Stromal cell of bone marrow (primary cell): ENCODE data around the gene IGF2BP2.
"Not testable (repeated sequence)": the region's sequence is repeated elsewhere in the genome, so short reads cannot be mapped to it uniquely, and the experiment has no call there.

ENCODE experiments used
- DNase-seq: peaks from one replicate; pipeline ENCODE4 v3.0.0-alpha.2; 2012; ENCODE audit warnings: low read depth

The IGF2BP2 gene

DNA sequence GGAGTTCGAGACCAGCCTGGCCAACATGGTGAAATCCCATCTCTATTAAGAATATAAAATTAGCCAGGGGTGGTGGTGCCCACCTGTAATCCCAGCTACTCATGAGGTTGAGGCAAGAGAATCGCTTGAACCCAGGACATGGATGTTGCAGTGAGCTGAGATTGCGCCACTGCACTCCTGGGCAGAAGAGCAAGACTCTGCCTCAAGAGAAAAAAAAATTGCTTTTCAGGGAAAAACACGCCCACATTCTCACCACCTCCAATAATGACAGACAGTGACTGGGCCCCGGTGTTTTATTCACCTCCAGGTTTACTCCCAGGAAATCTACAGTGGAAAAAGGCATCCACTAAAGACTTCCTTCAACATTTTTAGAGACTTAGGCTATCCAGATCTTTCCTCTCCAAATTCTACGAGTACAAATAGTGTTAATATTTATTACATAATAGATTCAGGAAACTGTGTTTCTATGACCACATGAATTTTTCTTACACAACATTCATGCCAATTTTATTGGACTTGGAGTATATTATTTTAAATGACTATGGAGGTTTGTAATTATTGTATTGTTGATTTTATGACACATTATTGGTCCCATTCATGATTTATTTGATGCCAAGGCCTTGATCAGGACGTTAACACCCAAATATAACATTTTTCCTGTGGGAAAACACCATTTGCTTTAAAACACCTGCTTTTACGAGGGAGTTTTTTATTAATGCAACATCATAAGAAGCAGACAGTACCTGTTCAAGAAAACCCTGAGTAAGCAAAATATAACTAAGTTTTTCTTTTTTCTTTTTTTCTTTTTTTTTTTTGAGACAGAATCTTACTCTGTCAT, 26.6 kb downstream of the IGF2BP2 start:
- no peak for DNase-seq

DNA sequence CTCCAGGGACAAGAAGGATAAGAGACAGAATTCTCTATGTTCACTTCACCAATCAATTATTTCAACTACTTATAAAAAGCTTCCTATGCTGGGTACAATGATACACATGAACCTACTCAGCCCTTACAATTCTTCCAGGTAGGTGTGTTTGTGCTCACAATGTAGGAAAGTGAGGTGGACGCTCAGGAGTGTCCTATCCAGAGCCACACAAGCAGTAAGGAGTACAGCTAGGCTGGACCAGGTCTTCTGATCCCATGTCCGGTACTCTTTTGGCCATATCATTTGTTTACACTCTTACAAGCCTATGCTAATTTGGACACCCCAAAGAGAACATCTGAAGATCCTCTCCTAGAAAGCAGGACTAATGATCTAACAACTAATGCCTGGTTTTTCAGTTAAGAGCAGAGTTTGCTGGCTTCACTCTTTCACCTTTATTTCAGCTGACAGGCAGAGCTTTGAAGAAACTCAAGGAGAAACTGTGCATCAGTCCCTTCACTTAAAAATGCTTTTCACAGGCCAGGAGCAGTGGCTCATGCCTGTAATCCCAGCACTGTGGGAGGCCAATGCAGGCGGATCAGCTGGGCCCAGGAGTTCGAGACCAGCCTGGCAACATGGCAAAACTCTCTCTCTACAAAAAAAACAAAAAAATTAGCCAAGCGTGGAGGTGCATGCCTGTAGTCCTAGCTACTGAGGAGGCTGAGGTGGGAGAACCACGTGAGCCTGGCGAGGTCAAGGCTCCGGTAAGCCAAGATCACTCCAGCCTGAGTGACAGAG, 27.5 kb downstream of the IGF2BP2 start:
- no peak for DNase-seq

DNA sequence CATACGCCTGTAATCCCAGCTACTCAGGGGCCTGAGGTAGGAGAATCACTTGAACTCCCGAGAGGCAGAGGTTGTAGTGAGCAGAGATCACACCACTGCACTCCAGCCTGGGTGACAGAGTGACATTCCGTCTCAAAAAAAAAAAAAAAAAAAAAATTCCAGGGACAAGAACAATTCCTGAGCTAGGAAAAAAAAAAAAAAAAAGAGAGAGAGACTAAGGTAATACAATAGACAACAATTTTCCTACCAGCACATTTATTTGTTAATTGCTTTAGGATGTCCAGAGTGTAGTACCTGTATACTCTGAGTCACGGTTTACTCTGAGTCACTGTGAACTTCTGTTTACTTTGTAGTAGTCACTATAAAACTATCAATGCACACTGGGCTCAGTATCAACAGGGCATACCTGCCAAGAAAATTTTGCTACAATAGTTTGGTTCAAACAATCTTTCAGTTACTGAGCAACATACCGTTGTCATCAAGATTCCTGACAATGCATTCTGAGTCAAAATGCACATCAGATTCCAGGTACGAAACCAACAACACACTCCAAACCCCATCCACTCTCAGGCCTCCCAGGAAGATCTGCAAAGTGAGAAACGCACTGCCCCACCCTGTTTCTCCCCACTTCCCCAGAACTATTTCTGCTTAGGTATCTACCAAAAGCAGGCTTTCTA, 28.3 kb downstream of the IGF2BP2 start:
- DNase-seq, result no peak

DNA sequence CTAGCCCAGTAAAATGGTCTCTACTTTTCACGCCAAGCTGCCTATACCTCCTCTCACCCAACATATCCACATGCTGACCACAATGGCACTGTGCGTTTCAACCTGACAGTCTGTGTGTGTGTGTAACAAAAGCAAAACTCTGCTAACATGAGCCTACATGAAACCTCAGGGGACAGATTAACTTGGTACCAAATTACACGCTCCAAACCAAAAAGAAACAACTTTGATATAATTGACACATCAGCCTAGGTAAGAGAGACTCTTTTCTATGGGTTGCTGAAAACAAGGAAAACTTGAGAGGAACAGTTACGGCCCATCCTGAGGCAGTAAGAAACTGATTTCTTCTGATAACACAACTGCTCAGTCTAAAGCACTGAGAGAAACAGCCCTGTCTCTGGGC, 31.5 kb downstream of the IGF2BP2 start:
- DNase-seq, result no peak

DNA sequence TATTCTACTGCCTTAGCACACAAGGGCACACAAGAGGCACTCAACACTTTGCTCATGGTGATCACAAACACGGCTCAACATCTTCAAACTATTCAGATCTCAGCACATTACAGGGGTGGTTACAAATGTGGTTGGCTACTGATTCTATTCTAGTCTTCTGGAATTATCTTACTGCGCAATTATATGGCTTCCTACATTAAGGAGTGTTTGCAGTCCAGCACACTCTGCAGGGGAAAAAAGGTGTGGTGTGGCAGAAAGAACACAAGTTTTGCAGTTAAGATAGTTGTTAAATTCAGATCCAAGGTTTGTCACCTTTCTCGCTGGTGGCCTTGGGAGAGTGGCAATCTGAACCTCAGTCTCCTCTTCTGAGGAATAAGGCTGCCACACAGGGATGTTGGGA, 31.9 kb downstream of the IGF2BP2 start:
- DNase-seq, result no peak

DNA sequence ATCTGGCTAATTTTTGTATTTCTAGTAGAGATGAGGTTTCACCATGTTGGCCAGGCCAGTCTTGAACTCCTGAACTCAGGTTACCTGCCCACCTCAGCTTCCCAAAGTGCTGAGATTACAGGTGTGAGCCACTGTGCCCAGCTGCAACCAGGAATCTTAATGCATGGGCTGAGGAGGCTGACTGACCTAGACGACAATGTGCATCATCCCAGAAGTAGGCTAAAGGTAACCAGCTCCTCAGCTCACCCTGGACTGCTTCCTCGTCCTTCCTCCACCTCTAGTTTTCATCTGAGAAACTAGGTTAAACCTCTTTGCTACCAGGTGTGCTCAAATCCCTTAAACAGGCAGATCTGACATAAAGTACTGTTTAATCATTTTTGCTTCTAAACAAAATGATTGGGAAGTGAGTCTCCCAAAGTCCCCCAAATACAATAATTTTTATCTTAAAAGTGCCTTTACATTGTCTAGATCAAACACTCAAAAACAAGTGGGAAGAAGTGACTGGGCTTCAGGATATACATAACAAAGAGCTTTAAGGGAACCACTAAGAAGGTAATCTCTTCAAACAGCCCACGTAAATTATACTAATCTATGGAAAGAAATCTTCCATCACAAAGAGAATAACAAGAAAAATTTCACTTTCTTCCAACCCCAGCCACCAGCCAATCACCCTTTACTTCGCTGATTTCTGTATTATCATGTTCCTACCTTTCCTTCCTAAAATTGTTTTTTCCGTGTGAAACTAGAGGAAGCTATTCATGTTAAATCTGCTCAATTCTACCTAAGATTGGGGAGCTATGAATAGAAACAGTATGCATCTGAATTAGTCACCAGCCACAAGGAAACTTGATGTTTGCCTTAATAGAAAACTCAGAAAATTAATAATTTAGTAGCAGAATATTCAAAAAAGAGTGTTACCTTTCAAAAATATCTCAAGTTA, 34.7 kb downstream of the IGF2BP2 start:
- no peak for DNase-seq

DNA sequence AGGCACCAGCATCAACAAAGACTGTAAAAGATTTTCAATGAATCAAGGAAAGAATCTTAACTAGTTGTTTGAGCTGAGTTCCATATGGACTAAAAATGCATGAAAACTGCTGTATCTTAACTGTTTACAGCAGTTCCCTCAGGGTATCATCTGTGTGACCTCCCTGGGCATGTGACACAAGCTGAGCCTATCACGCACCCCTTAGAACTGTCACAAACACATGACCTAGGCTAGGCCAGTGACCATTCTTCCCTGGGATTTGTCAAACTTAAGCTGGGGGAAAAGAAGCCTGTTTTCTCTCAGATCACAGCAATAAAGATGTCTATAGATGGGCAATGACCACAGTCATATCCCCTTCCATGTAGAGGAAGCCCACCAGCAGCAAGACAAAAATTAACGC, 35.7 kb downstream of the IGF2BP2 start:
- no peak for DNase-seq

DNA sequence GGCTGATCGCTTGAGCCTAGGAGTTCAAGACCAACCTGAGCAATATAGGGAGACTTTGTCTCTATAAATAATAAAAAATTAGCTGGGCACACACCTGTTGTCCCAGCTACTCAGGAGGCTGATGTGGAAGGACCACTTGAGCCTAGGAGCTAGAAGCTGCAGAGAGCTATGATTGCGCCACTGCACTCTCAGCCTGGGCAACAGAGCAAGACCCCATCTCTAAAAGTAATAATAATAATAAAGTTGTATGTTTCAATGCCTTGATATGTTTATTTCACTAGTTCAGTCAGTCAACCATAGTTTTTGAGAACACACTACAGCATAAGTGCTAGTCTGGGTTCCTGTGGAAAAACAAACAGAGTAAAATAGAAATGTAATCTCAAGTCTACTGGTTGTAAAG, 36.5 kb downstream of the IGF2BP2 start:
- no peak for DNase-seq

DNA sequence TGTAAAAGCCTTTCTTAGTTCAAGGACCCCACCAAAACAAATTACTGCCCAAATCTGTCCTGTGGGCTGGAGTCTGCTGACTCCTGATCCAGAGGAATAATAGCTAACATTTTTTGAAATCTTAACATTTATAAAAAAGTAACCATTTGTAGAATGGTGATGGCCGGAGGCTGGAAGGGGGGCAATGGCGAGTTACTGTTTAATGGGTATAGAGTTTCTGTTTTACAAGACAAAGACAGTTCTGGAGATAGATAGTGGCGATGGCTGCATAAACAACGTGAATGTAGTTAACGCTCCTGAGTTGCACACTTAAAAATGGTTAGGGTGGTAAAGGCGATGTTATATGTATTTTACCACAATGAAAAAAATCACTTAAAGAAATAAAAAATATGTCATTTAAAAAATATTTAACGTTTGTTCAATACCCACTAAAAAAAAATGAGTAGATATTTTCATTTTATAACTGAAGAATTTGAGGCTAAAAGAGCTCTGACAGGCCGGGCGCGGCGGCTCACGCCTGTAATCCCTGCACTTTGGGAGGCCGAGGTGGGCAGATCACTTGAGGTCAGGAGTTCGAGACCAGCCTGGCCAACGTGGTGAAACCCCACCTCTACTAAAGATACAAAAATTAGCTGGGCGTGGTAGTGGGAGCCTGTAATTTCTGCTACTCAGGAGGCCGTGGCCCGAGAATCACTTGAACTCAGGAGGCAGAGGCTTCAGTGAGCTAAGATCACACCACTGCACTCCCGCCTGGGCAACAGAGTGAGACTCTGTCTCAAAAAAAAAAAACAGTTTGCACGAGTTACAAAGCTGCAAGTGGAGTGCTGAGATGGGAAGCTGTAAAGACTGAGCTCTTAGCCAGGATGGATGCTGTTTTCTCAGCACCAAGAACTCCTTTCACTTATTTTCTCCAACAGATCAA, 37.6 kb downstream of the IGF2BP2 start:
- DNase-seq, result no peak

DNA sequence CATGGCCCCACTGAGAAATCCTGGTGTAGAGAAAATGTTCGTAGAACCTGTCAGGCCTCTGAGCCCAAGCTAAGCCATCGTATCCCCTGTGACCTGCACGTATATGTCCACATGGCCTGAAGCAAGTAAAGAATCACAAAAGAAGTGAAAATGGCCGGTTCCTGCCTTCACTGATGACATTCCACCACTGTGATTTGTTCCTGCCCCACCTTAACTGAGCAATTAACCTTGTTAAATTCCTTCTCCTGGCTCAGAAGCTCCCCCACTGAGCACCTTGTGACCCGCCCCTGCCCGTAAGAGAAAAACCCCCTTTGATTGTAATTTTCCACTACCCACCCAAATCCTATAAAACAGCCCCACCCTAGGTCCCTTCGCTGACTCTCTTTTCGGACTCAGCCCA, 38.6 kb downstream of the IGF2BP2 start:
- not testable (repeated sequence) for DNase-seq

DNA sequence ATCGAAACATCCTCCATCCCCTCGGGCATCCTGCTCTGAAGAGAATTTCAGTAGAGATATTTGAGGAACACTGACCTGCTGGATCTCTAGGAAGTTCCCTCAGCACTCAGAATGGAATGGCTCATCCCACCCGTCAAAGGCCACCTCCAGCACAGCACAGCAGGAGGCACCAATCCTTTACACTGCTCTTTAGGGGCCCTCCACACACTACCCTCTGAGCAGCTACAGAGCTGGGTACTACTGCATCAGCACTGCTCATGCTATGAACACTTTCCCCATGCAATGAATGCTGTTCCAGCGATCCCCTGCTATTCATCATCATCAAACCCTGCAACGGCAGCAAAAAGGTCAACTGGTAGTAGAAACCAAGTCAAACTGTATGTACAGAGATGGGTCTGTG, 40.5 kb downstream of the IGF2BP2 start:
- DNase-seq, result no peak

DNA sequence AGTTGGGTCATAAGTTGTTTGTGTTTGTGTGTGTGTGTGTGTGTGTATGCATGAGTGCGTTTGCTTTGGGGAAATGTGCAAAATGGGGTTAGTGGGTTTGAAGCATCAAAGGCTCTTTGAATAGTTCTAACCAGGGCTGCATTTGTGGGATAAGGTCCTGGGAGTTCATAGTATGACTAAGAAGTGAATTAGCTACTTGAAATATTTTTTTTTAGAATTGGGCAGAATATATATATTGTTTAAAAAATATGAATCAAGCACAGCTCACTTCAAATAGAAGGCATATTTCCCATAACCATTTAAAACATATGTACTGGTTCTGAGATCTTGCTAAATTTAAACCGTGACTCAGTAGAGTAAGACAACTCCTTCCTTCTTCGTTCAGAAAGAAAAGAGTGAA, 43.1 kb downstream of the IGF2BP2 start:
- DNase-seq, result no peak

DNA sequence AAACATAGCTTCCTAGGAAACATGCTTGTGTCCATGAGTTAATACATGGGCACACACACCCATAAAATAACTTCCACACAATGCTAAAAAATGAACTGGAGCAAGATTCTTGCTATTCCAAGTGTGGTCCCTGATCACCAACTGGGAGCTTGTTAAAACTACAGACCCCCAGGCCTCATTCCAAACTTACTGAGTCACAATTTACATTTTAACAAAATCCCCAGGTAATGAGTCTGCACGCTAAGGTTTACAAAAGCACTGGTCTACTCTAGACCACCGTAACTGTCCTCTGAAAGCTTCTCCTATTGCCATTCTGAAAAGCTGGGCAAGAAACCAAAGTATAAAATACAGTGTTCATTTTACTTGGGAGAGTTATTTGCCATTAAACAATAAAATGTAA, 45.4 kb downstream of the IGF2BP2 start:
- DNase-seq, result no peak

DNA sequence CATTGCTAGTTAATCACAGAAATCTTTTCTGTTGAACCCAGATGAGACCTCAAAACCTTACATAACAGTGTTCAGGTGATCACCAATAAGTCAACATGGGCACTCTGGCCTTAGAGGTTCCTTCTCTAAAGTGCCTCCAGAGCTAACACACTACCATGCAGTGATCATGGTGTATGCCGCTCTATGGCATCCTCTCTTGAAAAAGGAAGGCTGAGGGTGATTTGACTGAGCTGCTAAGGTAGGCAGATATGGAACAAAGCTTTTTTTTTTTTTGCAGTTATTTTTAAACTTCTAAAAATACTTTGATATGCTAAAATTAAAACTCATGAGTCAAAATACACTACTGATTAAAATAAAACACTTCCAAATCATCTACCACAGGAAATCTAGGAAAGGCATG, 46.0 kb downstream of the IGF2BP2 start:
- no peak for DNase-seq

DNA sequence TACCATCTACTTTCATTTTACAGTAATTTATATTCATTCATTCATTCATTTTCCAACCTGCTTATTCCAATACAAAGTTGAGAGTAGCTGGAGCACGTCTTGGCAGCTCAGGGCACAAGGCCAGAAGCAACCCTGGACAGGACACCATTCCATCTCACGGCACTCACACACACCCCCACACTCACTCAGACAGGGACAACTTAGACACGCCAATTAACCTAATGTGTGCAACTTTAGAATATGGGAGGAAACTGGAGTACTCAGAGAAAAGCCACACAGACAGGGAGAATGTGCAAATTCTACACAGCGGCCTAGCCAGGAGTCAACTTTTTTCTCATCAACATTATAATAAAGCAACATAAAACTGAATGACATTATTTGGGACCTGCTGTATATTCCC, 46.7 kb downstream of the IGF2BP2 start:
- DNase-seq, result no peak

DNA sequence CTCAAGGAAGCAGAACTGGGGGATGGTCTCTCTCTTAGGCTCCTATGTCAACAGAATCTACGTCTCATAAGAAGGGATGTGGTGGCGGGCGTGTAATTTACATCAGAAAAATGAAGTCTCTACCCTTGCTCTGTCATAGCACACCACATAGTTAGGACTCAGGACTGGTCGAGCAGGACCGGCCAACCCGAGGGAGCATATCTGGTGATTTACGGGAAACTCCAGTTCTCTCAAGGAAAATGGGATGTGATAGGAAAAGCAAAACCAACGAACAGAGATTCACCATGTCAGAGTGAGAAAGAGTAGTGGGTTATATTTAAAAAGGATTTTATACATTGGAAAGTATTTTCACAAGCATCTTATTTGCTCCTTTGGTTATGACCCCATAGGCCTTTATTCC, 54.7 kb downstream of the IGF2BP2 start:
- no peak for DNase-seq

DNA sequence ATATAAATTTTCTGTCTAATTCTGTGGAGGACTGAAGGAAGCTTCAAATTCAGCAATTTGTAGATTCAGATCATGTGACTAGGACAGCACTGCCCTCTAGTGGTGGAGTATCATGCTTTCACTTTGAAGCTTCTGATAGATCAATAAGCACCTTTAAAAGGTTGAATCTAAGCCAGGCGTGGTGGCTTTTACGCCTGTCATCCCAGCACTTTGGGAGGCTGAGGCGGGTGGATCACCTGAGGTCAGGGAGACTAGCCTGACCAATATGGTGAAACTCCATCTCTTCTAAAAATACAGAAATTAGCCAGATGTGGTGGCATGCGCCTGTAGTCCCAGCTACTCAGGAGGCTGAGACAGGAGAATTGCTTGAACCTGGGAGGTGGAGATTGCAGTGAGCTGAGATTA, 56.3 kb downstream of the IGF2BP2 start:
- not testable (repeated sequence) for DNase-seq

DNA sequence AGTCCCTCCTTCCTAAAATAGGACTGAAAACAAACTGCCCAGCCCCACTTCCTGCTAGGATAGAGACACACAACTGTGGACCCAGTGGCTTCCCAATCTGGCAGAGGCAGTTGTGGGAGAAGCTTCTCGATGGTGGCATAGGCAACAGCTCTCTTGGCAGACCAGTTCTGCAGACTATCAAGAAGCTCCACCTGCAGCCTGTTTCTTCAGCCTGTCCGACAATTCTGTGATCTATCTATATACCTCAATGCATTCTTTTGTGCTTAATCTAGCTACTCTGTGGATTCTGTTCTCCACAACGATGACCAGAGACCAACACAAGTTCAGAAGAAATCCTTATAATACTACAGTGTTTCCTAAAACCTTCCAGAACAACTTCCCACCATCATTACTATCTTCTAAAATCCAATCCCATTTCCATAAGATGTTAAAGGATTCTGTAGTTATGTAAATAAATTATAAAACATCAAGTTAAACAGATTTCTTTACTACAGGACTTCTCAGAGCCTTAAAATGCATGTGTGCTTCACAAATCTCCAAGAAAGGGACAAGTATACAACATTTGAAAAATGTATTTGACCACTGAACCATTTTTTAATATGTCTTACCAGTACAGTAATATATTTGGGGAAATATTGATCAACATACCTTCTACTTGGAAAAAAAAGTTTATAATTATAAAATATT, 57.7 kb downstream of the IGF2BP2 start:
- DNase-seq, result no peak

DNA sequence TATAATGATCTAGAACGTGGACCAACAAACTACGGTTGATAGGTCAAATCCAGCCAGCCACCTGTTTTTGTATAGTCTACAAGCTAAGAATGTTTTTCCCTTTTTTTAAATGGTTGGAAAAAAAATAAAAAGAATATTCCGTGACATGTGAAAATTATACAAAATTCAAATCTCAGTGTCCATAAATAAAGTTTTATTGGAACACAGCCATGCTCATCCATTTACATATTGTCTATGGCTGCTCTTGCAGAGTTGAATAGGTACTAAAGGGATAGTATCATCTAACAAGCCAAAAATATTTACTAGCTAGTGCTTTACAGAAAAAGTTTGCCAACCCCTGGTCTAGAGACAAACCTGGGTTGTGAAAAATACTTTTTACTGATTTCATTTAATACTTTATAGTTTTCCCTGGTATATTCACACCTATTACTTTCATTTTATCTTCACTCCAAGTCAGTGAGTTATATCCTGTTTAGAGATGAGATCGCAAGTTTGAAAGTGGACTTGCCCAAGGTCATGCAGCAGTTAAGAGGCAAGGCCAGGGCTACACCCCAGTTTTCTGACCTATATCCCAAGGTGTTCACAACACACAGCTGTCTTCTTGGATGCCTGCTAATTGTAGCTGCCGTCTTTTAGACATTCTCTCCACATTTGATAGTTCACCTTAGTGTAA, 58.4 kb downstream of the IGF2BP2 start:
- no peak for DNase-seq

DNA sequence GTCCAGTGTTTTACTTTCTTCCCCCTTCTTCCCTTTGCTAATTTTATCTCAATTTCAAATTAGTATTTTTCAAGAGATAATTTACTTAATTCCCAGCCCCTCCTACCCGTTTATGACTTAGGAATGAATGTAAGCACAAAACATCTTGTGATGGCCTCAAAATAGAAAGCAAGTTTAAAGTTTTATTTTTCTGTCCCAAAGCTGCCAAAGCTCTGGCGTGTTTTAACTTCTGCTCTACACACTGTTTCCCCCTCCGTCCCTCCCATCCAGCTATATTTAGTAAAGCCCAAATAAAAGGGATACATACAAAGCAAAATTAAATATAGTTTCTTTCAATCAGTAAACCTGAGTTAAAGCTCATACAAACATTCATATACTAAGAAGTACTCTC, 59.9 kb downstream of the IGF2BP2 start:
- no peak for DNase-seq
